Subcutaneous adipose tissue (tissue), 4 donors: ENCODE measurements around the gene HOXA5. TPM values are rescaled to one million over a fixed set of nuclear protein-coding genes. Genes with fewer than 3 reads are reported as not detected.

Experiments
- CTCF ChIP-seq: fragments of 450-650 bp; IDR thresholded peaks from one replicate; pipeline ENCODE4 v1.5.1; 2016; ENCODE audit warnings: low read depth, mild to moderate bottlenecking, control low read depth, antibody characterized with exemption, moderate library complexity
- total RNA-seq, 4 donors: library from RNA; depleted of rRNA; stranded (reverse); fragments of >200 nt; gene quantifications; one replicate each; pipeline ENCODE4 v1.1.0, GENCODE V29; 2016

HOXA5 gene
- total RNA-seq, 4 donors from 2014 or later = 2.9 to 6.4 (median 4.7) TPM

- TF ChIP-seq CTCF = no peak
These were observed 30.2 kb downstream of the HOXA5 start for GRCh38 chr7:27112955-27113949.

GRCh38 chr7:27112361-27112760 lies 31.1 kb downstream of the HOXA5 start:
- TF ChIP-seq CTCF = no peak

GRCh38 chr7:27111751-27112277 lies 31.7 kb downstream of the HOXA5 start:
- no peak for TF ChIP-seq CTCF

DNA sequence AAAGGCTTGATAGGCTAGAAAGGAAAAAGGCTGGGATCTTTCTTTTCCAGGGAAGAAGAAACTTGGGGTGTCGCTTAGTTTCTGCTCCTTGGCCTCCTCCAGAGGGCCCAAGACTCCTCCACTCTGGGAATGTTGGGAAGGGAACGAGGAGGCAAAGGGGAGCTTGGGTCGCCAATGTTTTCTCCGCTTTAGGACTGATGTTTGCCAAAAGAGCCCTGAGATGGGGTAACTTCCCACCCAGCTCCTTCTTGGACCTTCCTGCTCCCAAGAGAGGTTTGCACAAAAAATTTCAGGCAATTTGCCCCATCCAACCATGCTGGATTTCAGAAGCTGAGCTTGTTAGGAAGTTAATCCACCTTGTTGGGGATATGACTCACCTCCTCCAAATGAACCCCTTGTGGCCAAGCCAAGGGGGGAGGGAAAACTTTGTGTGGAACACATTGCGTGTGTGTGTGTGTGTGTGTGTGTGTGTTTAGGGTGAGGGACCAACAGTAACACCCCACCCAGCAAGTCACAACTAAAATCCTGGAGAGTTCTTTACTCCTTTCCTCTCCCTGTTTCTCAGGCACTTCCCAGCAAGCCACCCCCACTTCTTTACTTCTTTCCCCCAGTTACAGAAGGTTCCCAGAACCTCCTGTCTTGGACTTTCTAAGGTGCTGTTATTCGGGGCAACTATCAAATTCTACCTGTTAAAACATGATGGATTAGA lies 32.3 kb downstream of the HOXA5 start:
- TF ChIP-seq CTCF = no peak

DNA sequence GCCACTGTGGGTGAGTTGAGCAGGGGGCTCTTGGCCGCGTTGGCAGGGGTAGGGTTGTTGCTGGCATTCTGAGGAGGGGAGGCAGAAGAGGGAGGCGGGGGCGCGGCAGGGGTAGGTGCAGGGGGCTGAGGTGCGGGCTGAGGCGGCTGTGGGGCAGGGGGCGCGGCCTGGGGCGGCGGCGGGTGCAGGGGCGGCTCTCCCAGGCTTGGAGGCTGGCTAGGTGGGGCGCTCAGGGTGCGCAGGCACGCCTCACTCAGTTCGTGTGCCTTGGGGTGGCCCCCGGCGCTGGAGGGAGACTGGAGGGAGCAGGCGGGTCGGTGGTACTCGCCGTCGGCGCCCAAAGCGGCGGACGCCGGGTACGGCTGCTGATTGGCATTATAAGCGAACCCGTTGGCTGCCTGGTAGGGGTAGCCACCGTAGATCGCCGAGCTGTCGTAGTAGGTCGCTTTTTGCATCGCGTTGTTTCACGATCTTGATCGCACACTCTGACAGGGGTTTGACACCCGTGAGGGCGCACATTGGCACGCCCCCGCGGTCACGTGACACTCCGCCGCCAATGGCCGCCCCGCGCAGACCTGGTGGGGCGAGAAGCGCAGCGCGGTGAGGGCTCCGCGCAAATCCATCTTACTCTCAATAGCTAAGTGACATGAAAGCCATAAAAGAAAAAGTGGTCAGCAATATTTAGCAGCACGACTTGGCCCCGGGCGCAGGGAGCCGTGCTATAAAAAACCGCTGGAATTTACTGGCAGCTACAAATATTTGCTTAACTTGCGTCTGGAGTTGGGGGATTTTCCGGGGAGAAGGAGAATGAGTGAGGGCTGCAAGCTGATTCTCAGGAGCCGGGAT lies 33.1 kb downstream of the HOXA5 start:
- TF ChIP-seq CTCF = no peak

- TF ChIP-seq CTCF = no peak
These were observed 33.9 kb downstream of the HOXA5 start for GRCh38 chr7:27109466-27110185.
